DOHH2 (cell line): ENCODE data around the gene GTF2H1.

Experiments
- EZH2phosphoT487 ChIP-seq: fragments of 200-600 bp; sonication (generic); IDR thresholded peaks from 2 replicates; pipeline ENCODE4 v1.6.1; 2017; ENCODE audit warnings: borderline replicate concordance, mild to moderate bottlenecking, antibody characterized with exemption, low read length, moderate library complexity, mixed read lengths
- TF ChIP-seq, protein P1 (sequence below): fragments of 200-600 bp; sonication (generic); IDR thresholded peaks from one replicate; pipeline ENCODE4 v1.5.1; 2014; ENCODE audit warnings: antibody characterized with exemption, mild to moderate bottlenecking, low read depth, low read length; ENCODE audit not compliant: poor library complexity, severe bottlenecking

DNA sequence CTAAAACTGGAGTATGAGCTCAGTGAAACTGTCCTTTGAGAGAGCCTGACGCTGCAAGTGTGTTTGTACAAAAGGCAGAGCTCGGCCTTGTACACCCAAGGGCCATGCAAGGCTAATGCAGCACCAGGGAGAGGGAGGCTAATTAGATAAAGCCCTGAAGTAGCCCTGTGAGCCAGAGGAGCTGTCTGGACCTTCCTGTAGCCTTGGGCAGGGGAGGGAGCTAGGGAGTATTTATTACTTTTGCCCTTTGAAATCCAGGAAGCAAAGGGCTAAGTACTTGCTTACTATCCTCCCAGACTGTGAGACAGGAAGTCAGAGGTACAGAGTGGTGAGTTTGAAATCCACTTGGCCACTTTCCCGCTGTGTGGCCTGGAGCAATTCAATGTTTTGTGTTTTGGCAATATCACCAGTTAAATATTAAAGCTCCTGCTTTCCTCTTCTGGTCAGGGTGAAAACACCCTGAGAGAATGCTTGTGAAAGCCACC, 61.8 kb downstream of the GTF2H1 start:
- TF ChIP-seq, protein P1, sequence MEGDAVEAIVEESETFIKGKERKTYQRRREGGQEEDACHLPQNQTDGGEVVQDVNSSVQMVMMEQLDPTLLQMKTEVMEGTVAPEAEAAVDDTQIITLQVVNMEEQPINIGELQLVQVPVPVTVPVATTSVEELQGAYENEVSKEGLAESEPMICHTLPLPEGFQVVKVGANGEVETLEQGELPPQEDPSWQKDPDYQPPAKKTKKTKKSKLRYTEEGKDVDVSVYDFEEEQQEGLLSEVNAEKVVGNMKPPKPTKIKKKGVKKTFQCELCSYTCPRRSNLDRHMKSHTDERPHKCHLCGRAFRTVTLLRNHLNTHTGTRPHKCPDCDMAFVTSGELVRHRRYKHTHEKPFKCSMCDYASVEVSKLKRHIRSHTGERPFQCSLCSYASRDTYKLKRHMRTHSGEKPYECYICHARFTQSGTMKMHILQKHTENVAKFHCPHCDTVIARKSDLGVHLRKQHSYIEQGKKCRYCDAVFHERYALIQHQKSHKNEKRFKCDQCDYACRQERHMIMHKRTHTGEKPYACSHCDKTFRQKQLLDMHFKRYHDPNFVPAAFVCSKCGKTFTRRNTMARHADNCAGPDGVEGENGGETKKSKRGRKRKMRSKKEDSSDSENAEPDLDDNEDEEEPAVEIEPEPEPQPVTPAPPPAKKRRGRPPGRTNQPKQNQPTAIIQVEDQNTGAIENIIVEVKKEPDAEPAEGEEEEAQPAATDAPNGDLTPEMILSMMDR, result no peak
- TF ChIP-seq EZH2phosphoT487, result no peak
